Measurements from ENCODE around the gene ATF6B. TPM values are rescaled to one million over a fixed set of nuclear protein-coding genes. Genes with fewer than 3 reads are reported as not detected.

Gene ATF6B
- 44.0 and 45.3 TPM in 2 replicates for total RNA-seq (2021)
- long read RNA-seq, transcript ATF6B-216 (8 exons, 1,176 nt) = major isoform, 5 of 30 reads
- long read RNA-seq, partial matches to known transcripts = 15 of 30 reads
- long read RNA-seq, other reads (novel, unspliced or antisense) = 4 of 30 reads

- peak within 1 kb of the TSS; percentile 48 for H3K27ac ChIP-seq (ENCODE audit: insufficient read length, low read depth, low read length)
- no peak within 1 kb of the TSS for H2BK5ac ChIP-seq (ENCODE audit: insufficient read length, low read length)
- H3K79me2 ChIP-seq (ENCODE audit: insufficient read depth, low read length) = no peaks in the 10 kb centered on the region
- no peak within 1 kb of the TSS for H4K91ac ChIP-seq (ENCODE audit: insufficient read length, low read depth, low read length)
- peak within 1 kb of the TSS; percentile 33 for H4K8ac ChIP-seq (replicated peaks; ENCODE audit: insufficient read length, low read depth, low read length)
- H3K23me2 ChIP-seq (ENCODE audit: insufficient read length, low read depth, low read length, poor library complexity, severe bottlenecking) = peaks cover 3% of the 10 kb centered on the region
- Mint-ChIP-seq H3K36me3 (ENCODE audit: insufficient read depth in 1 of 3, low read depth in 3 of 3) (peaks cover 11 to 30% (median 25%) of the 10 kb centered on the region in 3 experiments; a peak in 6 of 7 replicates), H3K27me3 (ENCODE audit: low read depth) (no peaks in the 10 kb centered on the region; the same call in 1 of the 2 replicates), H3K4me1 (peaks cover 22 to 35% of the 10 kb centered on the region in 2 experiments), H3K9me3 (no peaks in the 10 kb centered on the region), H3K4me3 (peak within 1 kb of the TSS; percentile 99), H3K27ac (peak within 1 kb of the TSS; percentile 99 to 100 (median 100))
- H2BK12ac ChIP-seq (ENCODE audit: insufficient read length, low read depth, low read length) = no peak within 1 kb of the TSS
- no peaks in the 10 kb centered on the region for H3K27me3 ChIP-seq (ENCODE audit: insufficient read depth, low read length)
- peak within 1 kb of the TSS; percentile 86 for H3K14ac ChIP-seq (ENCODE audit: insufficient read depth, low read length)
- H4K20me1 ChIP-seq (ENCODE audit: control insufficient read depth, insufficient read depth, insufficient read length) = no peaks in the 10 kb centered on the region
- WGBS (ENCODE audit: extremely low coverage, insufficient read length, low lambda C conversion rate) = no CpG with 5 or more reads among the region's 44 CpGs
- H3K9me3 ChIP-seq (ENCODE audit: control insufficient read depth, low read depth, low read length) = no peaks in the 10 kb centered on the region
- no peak within 1 kb of the TSS for H4K5ac ChIP-seq (ENCODE audit: insufficient read length, low read depth, low read length)
- no peak within 1 kb of the TSS for H2BK20ac ChIP-seq (ENCODE audit: low read depth, low read length, poor library complexity, severe bottlenecking)
- TF ChIP-seq CTCF (conservative IDR thresholded peaks at IDR 0.05) = no peak
- no peak within 1 kb of the TSS for H2AK5ac ChIP-seq (ENCODE audit: insufficient read length, low read length)
- H2BK120ac ChIP-seq (ENCODE audit: low read depth, low read length, poor library complexity, severe bottlenecking) = no peak within 1 kb of the TSS
- no peak within 1 kb of the TSS for H2BK15ac ChIP-seq (ENCODE audit: low read depth, low read length)
- H3T11ph ChIP-seq (ENCODE audit: low read length) = no peak within 1 kb of the TSS
- no peak within 1 kb of the TSS for H3K56ac ChIP-seq (ENCODE audit: insufficient read length, low read depth, low read length)
- peak within 1 kb of the TSS; percentile 90 for H3K9ac ChIP-seq (ENCODE audit: extremely low read depth, insufficient read length, low read length)
- peak within 1 kb of the TSS; percentile 93 for H3K4me2 ChIP-seq (ENCODE audit: insufficient read depth, insufficient read length, low read length)
- peak within 1 kb of the TSS; percentile 86 for H3K18ac ChIP-seq (ENCODE audit: insufficient read length, low read depth, low read length)
- H3K4me1 ChIP-seq (ENCODE audit: insufficient read depth, low read length) = no peaks in the 10 kb centered on the region
- H3K4ac ChIP-seq (ENCODE audit: low read depth, low read length) = no peak within 1 kb of the TSS
- no peaks in the 10 kb centered on the region for H3K79me1 ChIP-seq (ENCODE audit: insufficient read depth, low read depth, low read length, poor library complexity, severe bottlenecking)
- H2AFZ ChIP-seq (ENCODE audit: low read length) = no peak within 1 kb of the TSS
- DNase-seq = peak; percentile 99
- H3K23ac ChIP-seq (ENCODE audit: insufficient read length, low read depth, low read length) = no peak within 1 kb of the TSS
Measured at GRCh38 chr6:32127717-32128592, at the start of gene ATF6B. TSS of gene ATF6B (minus strand) at chr6:32128246. CDS start at chr6:32128207, 39 bp downstream.

Data from H9 (cell line).